ENCODE results near the gene OOEP. TPM values are rescaled to one million over a fixed set of nuclear protein-coding genes. Genes with fewer than 3 reads are reported as not detected.

The OOEP gene
- total RNA-seq, 1 experiment from 2014 or later, result not detected

- TF ChIP-seq, protein P1, sequence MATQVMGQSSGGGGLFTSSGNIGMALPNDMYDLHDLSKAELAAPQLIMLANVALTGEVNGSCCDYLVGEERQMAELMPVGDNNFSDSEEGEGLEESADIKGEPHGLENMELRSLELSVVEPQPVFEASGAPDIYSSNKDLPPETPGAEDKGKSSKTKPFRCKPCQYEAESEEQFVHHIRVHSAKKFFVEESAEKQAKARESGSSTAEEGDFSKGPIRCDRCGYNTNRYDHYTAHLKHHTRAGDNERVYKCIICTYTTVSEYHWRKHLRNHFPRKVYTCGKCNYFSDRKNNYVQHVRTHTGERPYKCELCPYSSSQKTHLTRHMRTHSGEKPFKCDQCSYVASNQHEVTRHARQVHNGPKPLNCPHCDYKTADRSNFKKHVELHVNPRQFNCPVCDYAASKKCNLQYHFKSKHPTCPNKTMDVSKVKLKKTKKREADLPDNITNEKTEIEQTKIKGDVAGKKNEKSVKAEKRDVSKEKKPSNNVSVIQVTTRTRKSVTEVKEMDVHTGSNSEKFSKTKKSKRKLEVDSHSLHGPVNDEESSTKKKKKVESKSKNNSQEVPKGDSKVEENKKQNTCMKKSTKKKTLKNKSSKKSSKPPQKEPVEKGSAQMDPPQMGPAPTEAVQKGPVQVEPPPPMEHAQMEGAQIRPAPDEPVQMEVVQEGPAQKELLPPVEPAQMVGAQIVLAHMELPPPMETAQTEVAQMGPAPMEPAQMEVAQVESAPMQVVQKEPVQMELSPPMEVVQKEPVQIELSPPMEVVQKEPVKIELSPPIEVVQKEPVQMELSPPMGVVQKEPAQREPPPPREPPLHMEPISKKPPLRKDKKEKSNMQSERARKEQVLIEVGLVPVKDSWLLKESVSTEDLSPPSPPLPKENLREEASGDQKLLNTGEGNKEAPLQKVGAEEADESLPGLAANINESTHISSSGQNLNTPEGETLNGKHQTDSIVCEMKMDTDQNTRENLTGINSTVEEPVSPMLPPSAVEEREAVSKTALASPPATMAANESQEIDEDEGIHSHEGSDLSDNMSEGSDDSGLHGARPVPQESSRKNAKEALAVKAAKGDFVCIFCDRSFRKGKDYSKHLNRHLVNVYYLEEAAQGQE (IDR thresholded peaks at IDR 0.05; ENCODE audit: low read depth), result no peak
- no peak for TF ChIP-seq TCF7L2 (IDR thresholded peaks at IDR 0.05; ENCODE audit: borderline replicate concordance, extremely low read depth, insufficient read depth, insufficient read length)
- no peak for TF ChIP-seq FOSL1 (IDR thresholded peaks at IDR 0.05; ENCODE audit: low read depth)
- TF ChIP-seq POLR2A (IDR thresholded peaks at IDR 0.05; ENCODE audit: borderline replicate concordance, extremely low read depth, insufficient read depth, insufficient read length), result no peak
- TF ChIP-seq SP1 (IDR thresholded peaks at IDR 0.05; ENCODE audit: low read depth), result no peak
- TF ChIP-seq SIN3A (IDR thresholded peaks at IDR 0.05; ENCODE audit: low read depth), result no peak
- no peak for TF ChIP-seq EGR1 (IDR thresholded peaks at IDR 0.05; ENCODE audit: low read depth)
- no peak for TF ChIP-seq CEBPB (IDR thresholded peaks at IDR 0.05; ENCODE audit: low read depth)
- no peak for TF ChIP-seq YY1 (IDR thresholded peaks at IDR 0.05; ENCODE audit: extremely low read depth, insufficient replicate concordance, low read depth, low read length)
- no peak for TF ChIP-seq ZNF274 (IDR thresholded peaks at IDR 0.05; ENCODE audit: low read depth, low read length)
- no peak for TF ChIP-seq SRF (IDR thresholded peaks at IDR 0.05; ENCODE audit: low read depth)
- TF ChIP-seq, protein P2, sequence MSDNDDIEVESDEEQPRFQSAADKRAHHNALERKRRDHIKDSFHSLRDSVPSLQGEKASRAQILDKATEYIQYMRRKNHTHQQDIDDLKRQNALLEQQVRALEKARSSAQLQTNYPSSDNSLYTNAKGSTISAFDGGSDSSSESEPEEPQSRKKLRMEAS (IDR thresholded peaks at IDR 0.05), result no peak
- TF ChIP-seq POLR2AphosphoS5 (IDR thresholded peaks at IDR 0.05; ENCODE audit: low read depth, low read length), result no peak
- TF ChIP-seq ZFX (IDR thresholded peaks at IDR 0.05), result no peak
Observed at GRCh38 chr6:73409395-73409794, 39.7 kb upstream of the OOEP start (continued).

DNA sequence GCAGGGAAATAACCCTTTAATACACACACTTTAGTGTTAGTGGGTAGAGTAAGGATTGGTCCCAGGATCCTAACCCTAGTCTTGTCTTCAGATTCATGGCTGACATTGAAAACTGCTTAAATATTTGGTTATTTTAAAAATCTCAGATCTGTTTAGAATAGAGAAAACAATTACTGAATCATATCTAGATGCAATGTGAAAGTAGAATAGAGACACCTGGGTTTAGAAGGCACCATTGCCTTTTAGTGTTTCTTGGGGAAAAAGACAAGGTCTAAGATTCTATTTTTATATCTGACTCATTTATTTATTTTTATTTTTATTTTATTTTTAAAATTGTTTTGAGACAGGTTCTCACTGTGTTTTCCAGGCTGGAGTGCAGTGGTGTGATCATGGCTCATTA, 31.0 kb upstream of the OOEP start:
- Histone ChIP-seq H3K4me3 (replicated peaks in 1 of 2; ENCODE audit: low read depth in 1 of 2, low read length in 2 of 2) (no peak overlapping the region), H3K4me2 (ENCODE audit: low read length) (no peak overlapping the region), H3K9ac (ENCODE audit: low read length) (no peak overlapping the region), H3K36me3 (ENCODE audit: control insufficient read depth in 1 of 2, insufficient read depth in 2 of 2, low read length in 2 of 2) (no peaks in the 10 kb centered on the region), H3K9me2 (ENCODE audit: insufficient read depth) (no peaks in the 10 kb centered on the region; the same call in 1 of the 2 replicates), H4K20me1 (ENCODE audit: insufficient read depth) (no peaks in the 10 kb centered on the region), H3K79me2 (ENCODE audit: insufficient read depth, low read length) (no peaks in the 10 kb centered on the region), H2AFZ (ENCODE audit: low read depth, low read length, poor library complexity, severe bottlenecking) (no peak overlapping the region), H3K27ac (ENCODE audit: low read depth, low read length) (no peak overlapping the region), H3K9me3 (ENCODE audit: control insufficient read depth in 1 of 2, insufficient read depth in 1 of 2, low read depth in 1 of 2, low read length in 2 of 2) (no peaks in the 10 kb centered on the region), H3K4me1 (ENCODE audit: control insufficient read depth in 1 of 2, insufficient read depth in 2 of 2, low read length in 2 of 2) (no peaks in the 10 kb centered on the region), H3K27me3 (ENCODE audit: insufficient read depth, low read length) (no peaks in the 10 kb centered on the region)
- ChIA-PET POLR2A (no interaction called here), RAD21 (ENCODE audit: low non-redundant PET in 1 of 2, low total read pairs in 2 of 2, uncharacterized antibody in 2 of 2, unreplicated experiment in 2 of 2) (no interaction called here), CTCF (interaction anchor here (1.6 kb wide), 1 partner anchor 12 kb away, joined by 5 read pairs; no protein-coding TSS in a partner anchor)
- intact Hi-C loops (cut with micrococcal nuclease), result no loop called here
- DNase-seq (ENCODE audit: low read depth, low spot score) (no peak), ATAC-seq (no peak)
- BruUV-seq (replicated peaks), result no TSS peak
- TF ChIP-seq CTCF (IDR thresholded peaks at IDR 0.05 in 2 of 3, conservative IDR thresholded peaks at IDR 0.05 in 1 of 3; ENCODE audit: borderline replicate concordance in 1 of 3, insufficient read depth in 1 of 3, low read depth in 2 of 3, low read length in 2 of 3) (no peak), ZNF274 (IDR thresholded peaks at IDR 0.05; ENCODE audit: low read depth, low read length) (no peak), POLR2A (IDR thresholded peaks at IDR 0.05; ENCODE audit: borderline replicate concordance, extremely low read depth, insufficient read depth, insufficient read length) (no peak), JUND (IDR thresholded peaks at IDR 0.05) (no peak), TCF7L2 (IDR thresholded peaks at IDR 0.05; ENCODE audit: borderline replicate concordance, extremely low read depth, insufficient read depth, insufficient read length) (no peak), CBX3 (IDR thresholded peaks at IDR 0.05; ENCODE audit: low read depth) (no peak), EZH2phosphoT487 (IDR thresholded peaks at IDR 0.05; ENCODE audit: borderline replicate concordance) (no peak)
- TF ChIP-seq, protein P3, sequence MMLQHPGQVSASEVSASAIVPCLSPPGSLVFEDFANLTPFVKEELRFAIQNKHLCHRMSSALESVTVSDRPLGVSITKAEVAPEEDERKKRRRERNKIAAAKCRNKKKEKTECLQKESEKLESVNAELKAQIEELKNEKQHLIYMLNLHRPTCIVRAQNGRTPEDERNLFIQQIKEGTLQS (IDR thresholded peaks at IDR 0.05), result no peak
